ENCODE measurements around the gene NPAS3. TPM values are rescaled to one million over a fixed set of nuclear protein-coding genes. Genes with fewer than 3 reads are reported as not detected.

NPAS3 gene
- polyA plus RNA-seq, 1 donor: 1.0 TPM

- H3K36me3 ChIP-seq (ENCODE audit: control insufficient read depth, insufficient read depth, low read length): no peaks in the 10 kb centered on the region
- no CpG with 5 or more reads among the region's 5 CpGs for WGBS (ENCODE audit: insufficient coverage, low lambda C conversion rate)
Observed at GRCh38 chr14:33711811-33712216, 773.1 kb downstream of the NPAS3 start.

GRCh38 chr14:33714527-33715226 lies 776.0 kb downstream of the NPAS3 start:
- WGBS (ENCODE audit: insufficient coverage, low lambda C conversion rate): 100% methylated on average over 1 of the region's 1 CpG
- DNase-seq: no peak
- Histone ChIP-seq H3K36me3 (ENCODE audit: control insufficient read depth, insufficient read depth, low read length) (no peaks in the 10 kb centered on the region), H3K27ac (ENCODE audit: low read length) (no peak overlapping the region), H3K4me3 (ENCODE audit: low read length) (no peak overlapping the region), H3K27me3 (ENCODE audit: control insufficient read depth, insufficient read depth, low read length) (no peaks in the 10 kb centered on the region), H3K9me3 (ENCODE audit: control insufficient read depth, low read depth, low read length) (no peaks in the 10 kb centered on the region), H3K4me1 (ENCODE audit: control insufficient read depth, insufficient read depth, low read length) (no peaks in the 10 kb centered on the region)

More at GRCh38 chr14:33711811-33712216, 773.1 kb downstream of the NPAS3 start:
- H3K27ac ChIP-seq (ENCODE audit: low read length): no peak overlapping the region
- H3K4me3 ChIP-seq (ENCODE audit: low read length): no peak overlapping the region
- peaks cover 2% of the 10 kb centered on the region for H3K27me3 ChIP-seq (ENCODE audit: control insufficient read depth, insufficient read depth, low read length)
- H3K9me3 ChIP-seq (ENCODE audit: control insufficient read depth, low read depth, low read length): no peaks in the 10 kb centered on the region
- DNase-seq: no peak
- no peaks in the 10 kb centered on the region for H3K4me1 ChIP-seq (ENCODE audit: control insufficient read depth, insufficient read depth, low read length)

GRCh38 chr14:33715227-33715528 lies 776.5 kb downstream of the NPAS3 start:
- Histone ChIP-seq H3K27ac (ENCODE audit: low read length) (no peak overlapping the region), H3K36me3 (ENCODE audit: control insufficient read depth, insufficient read depth, low read length) (no peaks in the 10 kb centered on the region), H3K9me3 (ENCODE audit: control insufficient read depth, low read depth, low read length) (no peaks in the 10 kb centered on the region), H3K4me1 (ENCODE audit: control insufficient read depth, insufficient read depth, low read length) (no peaks in the 10 kb centered on the region), H3K4me3 (ENCODE audit: low read length) (no peak overlapping the region), H3K27me3 (ENCODE audit: control insufficient read depth, insufficient read depth, low read length) (no peaks in the 10 kb centered on the region)
- no CpG with 5 or more reads among the region's 1 CpG for WGBS (ENCODE audit: insufficient coverage, low lambda C conversion rate)
- no peak for DNase-seq

- no peaks in the 10 kb centered on the region for H3K36me3 ChIP-seq (ENCODE audit: control insufficient read depth, insufficient read depth, low read length)
- H3K27me3 ChIP-seq (ENCODE audit: control insufficient read depth, insufficient read depth, low read length): no peaks in the 10 kb centered on the region
- no peaks in the 10 kb centered on the region for H3K9me3 ChIP-seq (ENCODE audit: control insufficient read depth, low read depth, low read length)
- DNase-seq: no peak
- no peak overlapping the region for H3K27ac ChIP-seq (ENCODE audit: low read length)
- H3K4me3 ChIP-seq (ENCODE audit: low read length): no peak overlapping the region
- no CpG with 5 or more reads among the region's 2 CpGs for WGBS (ENCODE audit: insufficient coverage, low lambda C conversion rate)
- H3K4me1 ChIP-seq (ENCODE audit: control insufficient read depth, insufficient read depth, low read length): no peaks in the 10 kb centered on the region
Observed at GRCh38 chr14:33716921-33717320, 778.2 kb downstream of the NPAS3 start.

- Histone ChIP-seq H3K4me1 (ENCODE audit: control insufficient read depth, insufficient read depth, low read length) (no peaks in the 10 kb centered on the region), H3K9me3 (ENCODE audit: control insufficient read depth, low read depth, low read length) (no peaks in the 10 kb centered on the region), H3K27ac (ENCODE audit: low read length) (no peak overlapping the region), H3K36me3 (ENCODE audit: control insufficient read depth, insufficient read depth, low read length) (no peaks in the 10 kb centered on the region), H3K27me3 (ENCODE audit: control insufficient read depth, insufficient read depth, low read length) (no peaks in the 10 kb centered on the region), H3K4me3 (ENCODE audit: low read length) (no peak overlapping the region)
- 80% methylated on average over 1 of the region's 4 CpGs for WGBS (ENCODE audit: insufficient coverage, low lambda C conversion rate)
- no peak for DNase-seq
Observed at GRCh38 chr14:33717866-33718265, 779.2 kb downstream of the NPAS3 start.

GRCh38 chr14:33720284-33720787 lies 781.7 kb downstream of the NPAS3 start:
- no peaks in the 10 kb centered on the region for H3K9me3 ChIP-seq (ENCODE audit: control insufficient read depth, low read depth, low read length)
- no CpG with 5 or more reads among the region's 4 CpGs for WGBS (ENCODE audit: insufficient coverage, low lambda C conversion rate)
- no peaks in the 10 kb centered on the region for H3K4me1 ChIP-seq (ENCODE audit: control insufficient read depth, insufficient read depth, low read length)
- no peaks in the 10 kb centered on the region for H3K36me3 ChIP-seq (ENCODE audit: control insufficient read depth, insufficient read depth, low read length)
- no peak for DNase-seq
- H3K27ac ChIP-seq (ENCODE audit: low read length): no peak overlapping the region
- no peaks in the 10 kb centered on the region for H3K27me3 ChIP-seq (ENCODE audit: control insufficient read depth, insufficient read depth, low read length)
- H3K4me3 ChIP-seq (ENCODE audit: low read length): no peak overlapping the region

- Histone ChIP-seq H3K27me3 (ENCODE audit: control insufficient read depth, insufficient read depth, low read length) (no peaks in the 10 kb centered on the region), H3K4me3 (ENCODE audit: low read length) (no peak overlapping the region), H3K4me1 (ENCODE audit: control insufficient read depth, insufficient read depth, low read length) (no peaks in the 10 kb centered on the region), H3K36me3 (ENCODE audit: control insufficient read depth, insufficient read depth, low read length) (no peaks in the 10 kb centered on the region), H3K27ac (ENCODE audit: low read length) (no peak overlapping the region), H3K9me3 (ENCODE audit: control insufficient read depth, low read depth, low read length) (no peaks in the 10 kb centered on the region)
- no CpG with 5 or more reads among the region's 5 CpGs for WGBS (ENCODE audit: insufficient coverage, low lambda C conversion rate)
- no peak for DNase-seq
Observed at GRCh38 chr14:33726685-33727084, 788.0 kb downstream of the NPAS3 start.

- Histone ChIP-seq H3K4me3 (ENCODE audit: low read length) (no peak overlapping the region), H3K4me1 (ENCODE audit: control insufficient read depth, insufficient read depth, low read length) (no peaks in the 10 kb centered on the region), H3K27me3 (ENCODE audit: control insufficient read depth, insufficient read depth, low read length) (no peaks in the 10 kb centered on the region), H3K36me3 (ENCODE audit: control insufficient read depth, insufficient read depth, low read length) (no peaks in the 10 kb centered on the region), H3K9me3 (ENCODE audit: control insufficient read depth, low read depth, low read length) (no peaks in the 10 kb centered on the region), H3K27ac (ENCODE audit: low read length) (no peak overlapping the region)
- 80% methylated on average over 1 of the region's 6 CpGs for WGBS (ENCODE audit: insufficient coverage, low lambda C conversion rate)
- DNase-seq: no peak
Observed at GRCh38 chr14:33727606-33728005, 788.9 kb downstream of the NPAS3 start.

GRCh38 chr14:33728010-33728498 lies 789.4 kb downstream of the NPAS3 start:
- no peaks in the 10 kb centered on the region for H3K9me3 ChIP-seq (ENCODE audit: control insufficient read depth, low read depth, low read length)
- no peak overlapping the region for H3K27ac ChIP-seq (ENCODE audit: low read length)
- DNase-seq: no peak
- WGBS (ENCODE audit: insufficient coverage, low lambda C conversion rate): 50% methylated on average over 1 of the region's 3 CpGs
- no peaks in the 10 kb centered on the region for H3K4me1 ChIP-seq (ENCODE audit: control insufficient read depth, insufficient read depth, low read length)
- H3K4me3 ChIP-seq (ENCODE audit: low read length): no peak overlapping the region
- H3K27me3 ChIP-seq (ENCODE audit: control insufficient read depth, insufficient read depth, low read length): no peaks in the 10 kb centered on the region
- no peaks in the 10 kb centered on the region for H3K36me3 ChIP-seq (ENCODE audit: control insufficient read depth, insufficient read depth, low read length)

GRCh38 chr14:33730156-33730555 lies 791.5 kb downstream of the NPAS3 start:
- Histone ChIP-seq H3K4me1 (ENCODE audit: control insufficient read depth, insufficient read depth, low read length) (no peaks in the 10 kb centered on the region), H3K9me3 (ENCODE audit: control insufficient read depth, low read depth, low read length) (no peaks in the 10 kb centered on the region), H3K27me3 (ENCODE audit: control insufficient read depth, insufficient read depth, low read length) (no peaks in the 10 kb centered on the region), H3K27ac (ENCODE audit: low read length) (no peak overlapping the region), H3K36me3 (ENCODE audit: control insufficient read depth, insufficient read depth, low read length) (no peaks in the 10 kb centered on the region), H3K4me3 (ENCODE audit: low read length) (no peak overlapping the region)
- no peak for DNase-seq
- WGBS (ENCODE audit: insufficient coverage, low lambda C conversion rate): no CpG with 5 or more reads among the region's 1 CpG

- no peak overlapping the region for H3K4me3 ChIP-seq (ENCODE audit: low read length)
- no peaks in the 10 kb centered on the region for H3K36me3 ChIP-seq (ENCODE audit: control insufficient read depth, insufficient read depth, low read length)
- 100% methylated on average over 2 of the region's 7 CpGs for WGBS (ENCODE audit: insufficient coverage, low lambda C conversion rate)
- DNase-seq: no peak
- no peaks in the 10 kb centered on the region for H3K9me3 ChIP-seq (ENCODE audit: control insufficient read depth, low read depth, low read length)
- no peaks in the 10 kb centered on the region for H3K27me3 ChIP-seq (ENCODE audit: control insufficient read depth, insufficient read depth, low read length)
- no peak overlapping the region for H3K27ac ChIP-seq (ENCODE audit: low read length)
- H3K4me1 ChIP-seq (ENCODE audit: control insufficient read depth, insufficient read depth, low read length): no peaks in the 10 kb centered on the region
Observed at GRCh38 chr14:33732175-33732574, 793.5 kb downstream of the NPAS3 start.
